ENCODE results near the gene WDSUB1. TPM values are rescaled to one million over a fixed set of nuclear protein-coding genes. Genes with fewer than 3 reads are reported as not detected.

The WDSUB1 gene
- total and polyA plus RNA-seq, 9 of the 15 experiments (the other 6 are each of a cell fraction or from before 2014, with no cell fraction given) = 5.2 to 13.7 (median 9.4) TPM

GRCh38 chr2:159290289-159290907 is 3.9 kb upstream of the WDSUB1 start (continued):
- TF ChIP-seq CEBPG (CRISPR knock-in tag; IDR thresholded peaks at IDR 0.05) (0 out of 2 replicates have a peak, but pooled peaks have one; percentile 10), CEBPG (tag; conservative IDR thresholded peaks at IDR 0.05 in 1 of 2, IDR thresholded peaks at IDR 0.05 in 1 of 2) (peak; percentile 65 to 77), ZFP36 (IDR thresholded peaks at IDR 0.05; ENCODE audit: low read depth, low read length, partially characterized antibody) (peak; percentile 5), CCNT2 (IDR thresholded peaks at IDR 0.05; ENCODE audit: borderline replicate concordance, extremely low read depth, insufficient read length, low read depth, low read length) (peak; percentile 17), BCL6 (CRISPR knock-in tag; IDR thresholded peaks at IDR 0.05) (no peak), LCOR (CRISPR knock-in tag; IDR thresholded peaks at IDR 0.05) (no peak), ZBTB43 (CRISPR knock-in tag; IDR thresholded peaks at IDR 0.05) (no peak), NCOA4 (IDR thresholded peaks at IDR 0.05; ENCODE audit: partially characterized antibody) (no peak), ZNF668 (CRISPR knock-in tag; IDR thresholded peaks at IDR 0.05) (no peak), KLF13 (tag; IDR thresholded peaks at IDR 0.05; ENCODE audit: borderline replicate concordance, low read depth) (no peak), SFPQ (IDR thresholded peaks at IDR 0.05; ENCODE audit: low read depth, low read length) (no peak), ATF4 (CRISPR knock-in tag; IDR thresholded peaks at IDR 0.05) (0 out of 2 replicates have a peak, but pooled peaks have one; percentile 9), FOXJ2 (tag; IDR thresholded peaks at IDR 0.05) (peak; percentile 57; the same call in 1 of the 2 replicates), RUNX1 (IDR thresholded peaks at IDR 0.05; ENCODE audit: low read depth) (no peak), CEBPB (tag; IDR thresholded peaks at IDR 0.05) (no peak), GABPA (tag; conservative IDR thresholded peaks at IDR 0.05; ENCODE audit: low read depth) (0 out of 2 replicates have a peak, but pooled peaks have one; percentile 19), ZKSCAN3 (CRISPR knock-in tag; IDR thresholded peaks at IDR 0.05) (no peak), ADNP (tag; IDR thresholded peaks at IDR 0.05) (no peak), MEF2D (tag; conservative IDR thresholded peaks at IDR 0.05; ENCODE audit: low read depth) (no peak), GATA2 (CRISPR knock-in tag; IDR thresholded peaks at IDR 0.05) (peak; percentile 83), MTA2 (IDR thresholded peaks at IDR 0.05; ENCODE audit: low read depth) (no peak), FOXA1 (IDR thresholded peaks at IDR 0.05; ENCODE audit: borderline replicate concordance) (no peak), CAMTA2 (CRISPR knock-in tag; conservative IDR thresholded peaks at IDR 0.05) (no peak), SMARCE1 (IDR thresholded peaks at IDR 0.05) (peak; percentile 38; the same call in 1 of the 2 replicates), NFRKB (IDR thresholded peaks at IDR 0.05; ENCODE audit: low read depth) (no peak), FUS (optimal IDR thresholded peaks at IDR 0.05; ENCODE audit: low read depth, low read length) (no peak), SAFB (IDR thresholded peaks at IDR 0.05; ENCODE audit: borderline replicate concordance, low read depth, low read length) (no peak), HCFC1 (IDR thresholded peaks at IDR 0.05; ENCODE audit: low read depth, low read length) (no peak)

Measured in K562 (cell line).